PC-3 (cell line): ENCODE data around the gene PIGX. TPM values are rescaled to one million over a fixed set of nuclear protein-coding genes. Genes with fewer than 3 reads are reported as not detected.

Source experiments
- ATAC-seq: fragments of 200-7000 bp; cut with Tn5 transposase; 2 replicates; pipeline ENCODE4 v1.9.1; 2020; ENCODE audit warnings: mild to moderate bottlenecking, moderate library complexity
- BruUV-seq: library from RNA; stranded (reverse); fragments of 400-500 nt; replicated peaks from 2 replicates; lab custom pipeline; 2021; lab: Mats Ljungman, UMichigan
- CTCF ChIA-PET: fragments of 300-600 bp; sonication (Branson Sonifier 250); formaldehyde crosslinking; loops from one replicate; lab custom pipeline; 2022; ENCODE audit warnings: antibody characterized with exemption; lab: Charles Lee
- POLR2A ChIA-PET: fragments of 300-600 bp; sonication (Branson Sonifier 250); formaldehyde crosslinking; loops from one replicate; lab custom pipeline; 2022; ENCODE audit warnings: antibody characterized with exemption; ENCODE audit not compliant: unreplicated experiment; lab: Charles Lee
- DNase-seq: peaks from one replicate; pipeline ENCODE4 v3.0.0-alpha.2; 2015
- H2AFZ ChIP-seq: fragments of 300-600 bp; sonication (generic); 2 replicates; pipeline ENCODE4 v1.6.0; 2016; ENCODE audit warnings: antibody characterized with exemption, low read length
- H3F3A ChIP-seq: fragments of 300-600 bp; sonication (generic); one replicate; pipeline ENCODE4 v1.6.0; 2017; ENCODE audit warnings: antibody characterized with exemption, low read length, control low read depth, mild to moderate bottlenecking; ENCODE audit not compliant: unreplicated experiment
- H3K27ac ChIP-seq: fragments of 300-600 bp; sonication (generic); 2 replicates; pipeline ENCODE4 v1.5.1; 2016; ENCODE audit warnings: mild to moderate bottlenecking, low read length
- H3K27me3 ChIP-seq: fragments of 300-600 bp; sonication (generic); 2 replicates; pipeline ENCODE4 v1.6.1; 2016; ENCODE audit warnings: low read length, mixed read lengths
- H3K36me3 ChIP-seq: fragments of 300-600 bp; sonication (generic); 2 replicates; pipeline ENCODE4 v1.6.1; 2016; ENCODE audit warnings: low read depth, mixed run types, low read length, mixed read lengths
- H3K4me1 ChIP-seq: fragments of 300-600 bp; sonication (generic); 2 replicates; pipeline ENCODE4 v1.5.1; 2016; ENCODE audit warnings: low read length; ENCODE audit not compliant: insufficient read depth
- H3K4me2 ChIP-seq: fragments of 300-600 bp; sonication (generic); 2 replicates; pipeline ENCODE4 v1.6.0; 2016; ENCODE audit warnings: low read length
- H3K4me3 ChIP-seq: fragments of 300-600 bp; sonication (generic); 2 replicates; pipeline ENCODE4 v1.5.1; 2016; ENCODE audit warnings: mild to moderate bottlenecking, low read length, mixed read lengths
- H3K79me2 ChIP-seq: fragments of 300-600 bp; sonication (generic); 2 replicates; pipeline ENCODE4 v1.6.1; 2017; ENCODE audit warnings: low read length, mixed read lengths
- H3K9ac ChIP-seq: fragments of 300-600 bp; sonication (generic); 2 replicates; pipeline ENCODE4 v1.6.0; 2016; ENCODE audit warnings: mild to moderate bottlenecking, low read length
- H3K9me2 ChIP-seq: fragments of 300-600 bp; sonication (generic); replicated peaks from 2 replicates; pipeline ENCODE4 v1.6.1; 2016; ENCODE audit warnings: mixed run types, low read length, mixed read lengths
- H3K9me3 ChIP-seq: fragments of 300-600 bp; sonication (generic); 2 replicates; pipeline ENCODE4 v1.6.1; 2016; ENCODE audit warnings: low read length, mixed read lengths
- H4K20me1 ChIP-seq: fragments of 300-600 bp; sonication (generic); 2 replicates; pipeline ENCODE4 v1.6.1; 2016; ENCODE audit warnings: low read length, mixed read lengths
- EZH2 ChIP-seq: fragments of 300-600 bp; sonication (generic); IDR thresholded peaks from one replicate; pipeline ENCODE4 v1.6.1; 2017; ENCODE audit warnings: antibody characterized with exemption, mild to moderate bottlenecking, low read length; ENCODE audit not compliant: unreplicated experiment
- EZH2phosphoT487 ChIP-seq: fragments of 300-600 bp; sonication (generic); IDR thresholded peaks from 2 replicates; pipeline ENCODE4 v1.6.1; 2018; ENCODE audit warnings: mild to moderate bottlenecking, antibody characterized with exemption, low read length, borderline replicate concordance
- intact Hi-C: fragments of 100-400 bp; cut with micrococcal nuclease; formaldehyde crosslinking; loops from 2 replicates; pipeline ENCODE4 v1.9.0; 2023
- total RNA-seq: library from RNA; depleted of rRNA; stranded (reverse); fragments of >200 nt; gene quantifications from 2 replicates; pipeline ENCODE4 v1.2.3, GENCODE V29; 2014
- TF ChIP-seq, protein P1 (sequence below): fragments of 300-600 bp; sonication (generic); conservative IDR thresholded peaks from 2 replicates; pipeline ENCODE4 v1.5.1; 2017; ENCODE audit warnings: antibody characterized with exemption, low read depth, mild to moderate bottlenecking, low read length

The PIGX gene
- total RNA-seq, 1 experiment from 2014 or later, result 22.5 TPM

DNA sequence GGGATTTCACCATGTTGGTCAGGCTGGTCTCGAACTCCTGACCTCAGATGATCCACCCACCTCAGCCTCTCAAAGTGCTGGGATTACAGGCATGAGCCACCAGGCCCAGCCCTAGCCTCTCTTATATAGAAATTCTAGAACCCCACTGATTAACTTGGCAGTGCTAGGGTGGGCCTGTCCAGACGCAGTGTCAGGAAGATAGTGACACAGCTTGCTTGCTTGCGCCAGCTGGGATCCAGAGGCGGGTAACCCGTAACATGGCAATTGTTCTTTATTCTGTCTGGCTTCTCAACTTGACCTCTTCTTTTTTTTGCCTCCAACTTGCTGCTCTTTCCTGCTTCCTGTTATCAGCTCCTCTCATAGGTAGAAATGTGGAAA lies 16.3 kb upstream of the PIGX start:
- Histone ChIP-seq H3K4me2 (no peak overlapping the region), H2AFZ (no peak overlapping the region), H3K9me3 (no peaks in the 10 kb centered on the region), H3K27me3 (no peaks in the 10 kb centered on the region), H3K4me1 (no peaks in the 10 kb centered on the region), H3K9ac (no peak overlapping the region), H3K9me2 (no peaks in the 10 kb centered on the region), H3K27ac (no peak overlapping the region), H3K4me3 (no peak overlapping the region), H3K36me3 (no peaks in the 10 kb centered on the region), H3F3A (no peaks in the 10 kb centered on the region), H4K20me1 (no peaks in the 10 kb centered on the region), H3K79me2 (no peaks in the 10 kb centered on the region)
- ATAC-seq (no peak), DNase-seq (no peak)
- TF ChIP-seq EZH2phosphoT487, result no peak
- TF ChIP-seq, protein P1, sequence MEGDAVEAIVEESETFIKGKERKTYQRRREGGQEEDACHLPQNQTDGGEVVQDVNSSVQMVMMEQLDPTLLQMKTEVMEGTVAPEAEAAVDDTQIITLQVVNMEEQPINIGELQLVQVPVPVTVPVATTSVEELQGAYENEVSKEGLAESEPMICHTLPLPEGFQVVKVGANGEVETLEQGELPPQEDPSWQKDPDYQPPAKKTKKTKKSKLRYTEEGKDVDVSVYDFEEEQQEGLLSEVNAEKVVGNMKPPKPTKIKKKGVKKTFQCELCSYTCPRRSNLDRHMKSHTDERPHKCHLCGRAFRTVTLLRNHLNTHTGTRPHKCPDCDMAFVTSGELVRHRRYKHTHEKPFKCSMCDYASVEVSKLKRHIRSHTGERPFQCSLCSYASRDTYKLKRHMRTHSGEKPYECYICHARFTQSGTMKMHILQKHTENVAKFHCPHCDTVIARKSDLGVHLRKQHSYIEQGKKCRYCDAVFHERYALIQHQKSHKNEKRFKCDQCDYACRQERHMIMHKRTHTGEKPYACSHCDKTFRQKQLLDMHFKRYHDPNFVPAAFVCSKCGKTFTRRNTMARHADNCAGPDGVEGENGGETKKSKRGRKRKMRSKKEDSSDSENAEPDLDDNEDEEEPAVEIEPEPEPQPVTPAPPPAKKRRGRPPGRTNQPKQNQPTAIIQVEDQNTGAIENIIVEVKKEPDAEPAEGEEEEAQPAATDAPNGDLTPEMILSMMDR, result no peak
- TF ChIP-seq EZH2, result no peak
- intact Hi-C loops, result no loop called here
- ChIA-PET CTCF (interaction anchor here (1.3 kb wide), 1 partner anchor 86 kb away, joined by 10 read pairs; no protein-coding TSS in a partner anchor), POLR2A (interaction anchor here (0.6 kb wide), 1 partner anchor 16 kb away, joined by 4 read pairs; no protein-coding TSS in a partner anchor)
- no TSS peak for BruUV-seq

DNA sequence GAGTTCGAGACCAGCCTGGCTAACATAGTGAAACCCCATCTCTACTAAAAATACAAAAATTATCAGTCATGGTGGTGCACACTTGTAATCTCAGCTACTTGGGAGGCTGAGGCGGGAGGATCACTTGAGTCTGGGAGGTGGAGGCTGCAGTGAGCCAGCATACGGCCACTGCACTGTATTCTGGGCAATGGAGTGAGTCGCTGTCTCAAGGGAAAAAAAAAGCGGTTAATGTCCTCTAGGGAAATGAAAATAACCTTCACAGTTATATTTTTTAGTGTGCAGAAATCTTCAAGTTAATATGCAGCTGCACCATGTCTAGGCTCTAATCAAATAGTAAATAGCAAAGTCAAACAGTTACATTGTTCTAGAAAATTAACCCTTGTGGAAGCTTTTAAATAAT lies 14.9 kb upstream of the PIGX start:
- Histone ChIP-seq H3K36me3 (no peaks in the 10 kb centered on the region), H3K4me1 (no peaks in the 10 kb centered on the region), H2AFZ (no peak overlapping the region), H3K9ac (no peak overlapping the region), H3K9me2 (no peaks in the 10 kb centered on the region), H3K79me2 (no peaks in the 10 kb centered on the region), H3K9me3 (no peaks in the 10 kb centered on the region), H3K27me3 (no peaks in the 10 kb centered on the region), H3K4me3 (no peak overlapping the region), H3K27ac (no peak overlapping the region), H4K20me1 (no peaks in the 10 kb centered on the region), H3F3A (no peaks in the 10 kb centered on the region), H3K4me2 (no peak overlapping the region)
- no peak for ATAC-seq
- DNase-seq, result no peak
- TF ChIP-seq EZH2, result no peak
- TF ChIP-seq EZH2phosphoT487, result no peak
- TF ChIP-seq, protein P1, result no peak
- BruUV-seq, result no TSS peak
- POLR2A ChIA-PET, result interaction anchor here (0.7 kb wide), 1 partner anchor 9 kb away, joined by 9 read pairs; no protein-coding TSS in a partner anchor
- CTCF ChIA-PET, result no interaction called here
- intact Hi-C loops, result no loop called here

DNA sequence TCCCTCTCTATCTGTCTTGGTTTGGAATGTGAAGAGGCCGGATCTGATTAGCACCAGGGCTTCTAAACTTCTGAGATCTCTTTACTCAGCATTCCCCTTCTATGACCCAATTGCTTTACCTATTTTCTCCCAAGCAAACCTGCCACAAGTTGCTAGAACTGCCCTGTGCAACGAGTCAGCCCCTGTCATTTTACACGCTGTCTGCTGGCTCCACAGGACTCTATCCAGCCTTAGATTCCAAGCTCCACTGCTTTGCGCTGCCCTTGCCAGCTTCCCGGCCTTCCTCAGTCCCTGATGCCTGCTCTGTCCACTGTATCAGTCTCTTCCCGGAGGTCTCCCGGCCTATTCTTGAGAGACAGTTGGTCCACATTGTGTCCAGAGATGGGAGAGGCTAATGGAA lies 12.4 kb upstream of the PIGX start:
- ATAC-seq (no peak), DNase-seq (no peak)
- TF ChIP-seq EZH2, result no peak
- TF ChIP-seq, protein P1, result no peak
- TF ChIP-seq EZH2phosphoT487, result no peak
- Histone ChIP-seq H3K27ac (no peak overlapping the region), H3K9me2 (no peaks in the 10 kb centered on the region), H3K9ac (no peak overlapping the region), H2AFZ (0 out of 2 replicates have a peak overlapping the region, but pooled peaks have one; percentile 7), H4K20me1 (no peaks in the 10 kb centered on the region), H3K4me3 (no peak overlapping the region), H3K9me3 (no peaks in the 10 kb centered on the region), H3K79me2 (no peaks in the 10 kb centered on the region), H3K4me2 (no peak overlapping the region), H3K36me3 (no peaks in the 10 kb centered on the region), H3F3A (no peaks in the 10 kb centered on the region), H3K27me3 (no peaks in the 10 kb centered on the region), H3K4me1 (no peaks in the 10 kb centered on the region)
- ChIA-PET CTCF (no interaction called here), POLR2A (interaction anchor here (0.5 kb wide), 1 partner anchor 23 kb away, joined by 4 read pairs; no protein-coding TSS in a partner anchor)
- intact Hi-C loops, result no loop called here
- BruUV-seq, result no TSS peak
